Left lung (tissue), 10 donors: ENCODE data around the gene CPD. TPM values are rescaled to one million over a fixed set of nuclear protein-coding genes. Genes with fewer than 3 reads are reported as not detected.
"Not testable (repeated sequence)": the region's sequence is repeated elsewhere in the genome, so short reads cannot be mapped to it uniquely, and the experiment has no call there.

Experiments
- ATAC-seq: fragments of 200-7000 bp; cut with Tn5 transposase; one replicate; pipeline ENCODE4 v1.9.1; 2020; ENCODE audit warnings: moderate library complexity
- DNase-seq, 4 donors: peaks; one replicate each; pipeline ENCODE4 v3.0.0-alpha.2; 2013 to 2020
- H3K27ac ChIP-seq, 2 donors: fragments of 200-600 bp; sonication (generic) in 1 of 2; one replicate each; pipeline versions ENCODE4 v1.5.0 to v1.8.0; 2020 to 2021
- H3K27me3 ChIP-seq, 2 donors: fragments of 200-600 bp; sonication (generic) in 1 of 2; one replicate each; pipeline versions ENCODE4 v1.5.0 to v1.8.0; 2020 to 2021
- H3K36me3 ChIP-seq, 2 donors: fragments of 200-600 bp; sonication (generic) in 1 of 2; one replicate each; pipeline versions ENCODE4 v1.5.0 to v1.8.0; 2020 to 2021
- H3K4me1 ChIP-seq, 2 donors: fragments of 200-600 bp; one replicate each; pipeline ENCODE4 v1.8.0; 2021
- H3K4me3 ChIP-seq, 2 donors: fragments of 200-600 bp; sonication (generic) in 1 of 2; one replicate each; pipeline versions ENCODE4 v1.5.0 to v1.8.0; 2020 to 2021; ENCODE audit warnings: mild to moderate bottlenecking in 1 of 2
- H3K9me3 ChIP-seq, 2 donors: fragments of 200-600 bp; sonication (generic) in 1 of 2; one replicate each; pipeline versions ENCODE4 v1.5.0 to v1.8.0; 2020 to 2021
- CTCF ChIP-seq, 2 donors: fragments of 200-600 bp; sonication (generic) in 1 of 2; IDR thresholded peaks; one replicate each; pipeline versions ENCODE4 v1.5.0 to v1.8.0; 2021; ENCODE audit warnings: antibody characterized with exemption in 2 of 2
- intact Hi-C, 2 donors: fragments of 100-400 bp; cut with DNase I; formaldehyde crosslinking; loops; one replicate each; pipeline versions ENCODE4 v1.11.2 to v1.14.2; 2022
- polyA plus RNA-seq, 6 donors: library from polyadenylated mRNA; unstranded; fragments of 120-200 nt; gene quantifications; one replicate each; pipeline ENCODE4 v1.2.1, GENCODE V29; 2013; ENCODE audit not compliant: insufficient read length in 6 of 6
- total RNA-seq, 2 donors: library from RNA; stranded (reverse); fragmentation: NEBNext Ultra II Directional; extraction: Animal tissue kit (Norgen Biotek cat#: 25700); gene quantifications; one replicate each; pipeline ENCODE4 v1.2.1, GENCODE V29; 2021
- donor health status: DM: no; HTN: yes; CAD: no.
- donor health status: DM: no; HTN: no; CAD: no.

Gene CPD
- total and polyA plus RNA-seq, 8 donors, result 48.5 to 124 (median 53.9) TPM

GRCh38 chr17:30336369-30337171 is 42.2 kb upstream of the CPD start:
- H3K36me3 ChIP-seq, result no peaks in the 10 kb centered on the region
- no peak overlapping the region for H3K4me3 ChIP-seq
- intact Hi-C loops, result no loop called here
- DNase-seq, result peak in 1 of 4 donors; percentile 26
- H3K27ac ChIP-seq, result peak overlapping the region in 1 of 2 donors; percentile 72
- H3K9me3 ChIP-seq, result no peaks in the 10 kb centered on the region
- H3K4me1 ChIP-seq, result peaks cover 0 to 37% of the 10 kb centered on the region in 2 donors
- ATAC-seq, result peak; percentile 77
- peak; percentile 45 to 50 for TF ChIP-seq CTCF (IDR thresholded peaks at IDR 0.05)
- no peaks in the 10 kb centered on the region for H3K27me3 ChIP-seq

- no peaks in the 10 kb centered on the region for H3K27me3 ChIP-seq
- peaks cover 0 to 37% of the 10 kb centered on the region in 2 donors for H3K4me1 ChIP-seq
- no peak for TF ChIP-seq CTCF (IDR thresholded peaks at IDR 0.05)
- no peaks in the 10 kb centered on the region for H3K36me3 ChIP-seq
- DNase-seq, result no peak
- H3K27ac ChIP-seq, result peak overlapping the region in 1 of 2 donors; percentile 72
- intact Hi-C loops, result no loop called here
- ATAC-seq, result no peak
- H3K9me3 ChIP-seq, result no peaks in the 10 kb centered on the region
- H3K4me3 ChIP-seq, result no peak overlapping the region
Measured at GRCh38 chr17:30337393-30337999, 41.2 kb upstream of the CPD start.

- TF ChIP-seq CTCF (IDR thresholded peaks at IDR 0.05), result no peak
- intact Hi-C loops, result no loop called here
- ATAC-seq (no peak), DNase-seq (no peak)
- Histone ChIP-seq H3K36me3 (no peaks in the 10 kb centered on the region), H3K4me3 (no peak overlapping the region), H3K27ac (peak overlapping the region in 1 of 2 donors; percentile 80), H3K27me3 (no peaks in the 10 kb centered on the region), H3K4me1 (peaks cover 0 to 41% of the 10 kb centered on the region in 2 donors), H3K9me3 (no peaks in the 10 kb centered on the region)
Measured at GRCh38 chr17:30339086-30339485, 39.6 kb upstream of the CPD start.

- intact Hi-C loops, result no loop called here
- no peak for TF ChIP-seq CTCF (IDR thresholded peaks at IDR 0.05)
- Histone ChIP-seq H3K36me3 (no peaks in the 10 kb centered on the region), H3K9me3 (no peaks in the 10 kb centered on the region), H3K27ac (peak overlapping the region; percentile 60 to 79), H3K4me3 (no peak overlapping the region), H3K27me3 (no peaks in the 10 kb centered on the region), H3K4me1 (peaks cover 12 to 59% of the 10 kb centered on the region in 2 donors)
- ATAC-seq (no peak), DNase-seq (peak in 1 of 4 donors; percentile 42)
Measured at GRCh38 chr17:30340801-30341356, 37.8 kb upstream of the CPD start.

GRCh38 chr17:30341703-30342249 is 37.0 kb upstream of the CPD start:
- H3K4me3 ChIP-seq, result no peak overlapping the region
- no peaks in the 10 kb centered on the region for H3K9me3 ChIP-seq
- H3K4me1 ChIP-seq, result peaks cover 12 to 67% of the 10 kb centered on the region in 2 donors
- H3K27ac ChIP-seq, result peak overlapping the region; percentile 60 to 79
- H3K36me3 ChIP-seq, result no peaks in the 10 kb centered on the region
- DNase-seq (no peak), ATAC-seq (no peak)
- no peak for TF ChIP-seq CTCF (IDR thresholded peaks at IDR 0.05)
- intact Hi-C loops, result no loop called here
- H3K27me3 ChIP-seq, result no peaks in the 10 kb centered on the region

GRCh38 chr17:30343244-30343643 is 35.5 kb upstream of the CPD start:
- ATAC-seq, DNase-seq, H3K9me3 ChIP-seq, intact Hi-C loops, H3K27ac ChIP-seq, H3K36me3 ChIP-seq, H3K4me3 ChIP-seq, H3K27me3 ChIP-seq: not testable (repeated sequence)
- H3K4me1 ChIP-seq, result peaks cover 12 to 58% of the 10 kb centered on the region in 2 donors
